Loucy (cell line): ENCODE measurements around the gene ITGB8.

Experiments
- CTCF ChIP-seq: fragments of 200-600 bp; sonication (generic); conservative IDR thresholded peaks from 2 replicates; pipeline ENCODE4 v1.5.1; 2014; ENCODE audit warnings: mild to moderate bottlenecking, antibody characterized with exemption, low read length
- EZH2phosphoT487 ChIP-seq: fragments of 200-600 bp; IDR thresholded peaks from 2 replicates; pipeline ENCODE4 v1.6.1; 2018; ENCODE audit warnings: antibody characterized with exemption, mild to moderate bottlenecking, moderate library complexity, borderline replicate concordance

GRCh38 chr7:20376796-20377195, 46.1 kb downstream of the ITGB8 start:
- TF ChIP-seq CTCF (no peak), EZH2phosphoT487 (no peak)
